ENCODE measurements around the gene HOXC5.

Gene HOXC5

DNA sequence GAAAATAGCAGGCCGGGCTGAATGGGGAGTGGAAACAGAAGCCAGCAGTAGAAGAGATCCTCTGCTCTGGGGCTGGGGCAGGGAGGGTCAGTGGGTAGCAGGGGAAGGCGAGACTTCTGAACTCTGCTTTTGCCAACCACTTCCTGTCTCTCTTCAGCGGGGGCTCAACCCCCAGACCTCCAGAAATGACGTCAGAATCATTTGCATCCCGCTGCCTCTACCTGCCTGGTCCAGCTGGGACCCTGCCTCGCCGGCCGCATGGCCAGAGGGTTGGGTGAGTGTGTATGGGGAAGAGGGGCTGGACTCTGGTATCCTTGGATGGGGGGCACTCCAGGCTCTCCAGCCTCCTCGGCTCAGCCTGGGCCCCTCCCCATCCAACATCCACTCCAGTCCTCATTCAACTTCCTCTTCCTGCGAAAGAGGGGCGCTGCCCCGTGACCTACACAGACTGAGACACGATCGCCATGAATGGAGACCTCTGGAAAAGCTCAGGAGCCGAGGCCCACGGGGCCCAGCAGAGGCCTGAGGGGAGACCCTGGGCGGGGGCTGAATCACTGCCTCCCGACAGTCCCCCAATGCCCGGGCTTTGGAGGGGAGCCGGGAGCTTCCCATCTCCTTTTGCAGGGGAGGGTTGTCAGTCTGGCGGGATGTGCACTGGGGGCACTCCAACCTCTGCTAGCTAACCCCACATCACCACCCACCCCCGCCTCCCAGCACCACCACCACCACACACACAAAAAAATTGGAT is 20.3 kb downstream of the HOXC5 start:
- TF ChIP-seq, protein P1, sequence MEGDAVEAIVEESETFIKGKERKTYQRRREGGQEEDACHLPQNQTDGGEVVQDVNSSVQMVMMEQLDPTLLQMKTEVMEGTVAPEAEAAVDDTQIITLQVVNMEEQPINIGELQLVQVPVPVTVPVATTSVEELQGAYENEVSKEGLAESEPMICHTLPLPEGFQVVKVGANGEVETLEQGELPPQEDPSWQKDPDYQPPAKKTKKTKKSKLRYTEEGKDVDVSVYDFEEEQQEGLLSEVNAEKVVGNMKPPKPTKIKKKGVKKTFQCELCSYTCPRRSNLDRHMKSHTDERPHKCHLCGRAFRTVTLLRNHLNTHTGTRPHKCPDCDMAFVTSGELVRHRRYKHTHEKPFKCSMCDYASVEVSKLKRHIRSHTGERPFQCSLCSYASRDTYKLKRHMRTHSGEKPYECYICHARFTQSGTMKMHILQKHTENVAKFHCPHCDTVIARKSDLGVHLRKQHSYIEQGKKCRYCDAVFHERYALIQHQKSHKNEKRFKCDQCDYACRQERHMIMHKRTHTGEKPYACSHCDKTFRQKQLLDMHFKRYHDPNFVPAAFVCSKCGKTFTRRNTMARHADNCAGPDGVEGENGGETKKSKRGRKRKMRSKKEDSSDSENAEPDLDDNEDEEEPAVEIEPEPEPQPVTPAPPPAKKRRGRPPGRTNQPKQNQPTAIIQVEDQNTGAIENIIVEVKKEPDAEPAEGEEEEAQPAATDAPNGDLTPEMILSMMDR (conservative IDR thresholded peaks at IDR 0.05; ENCODE audit: low read depth) = no peak
- no peak for DNase-seq (ENCODE audit: low spot score)
- H3K27ac ChIP-seq = no peak overlapping the region
- CTCF ChIA-PET = interaction anchor here (0.8 kb wide), 1 partner anchor 47 kb away, joined by 4 read pairs; no protein-coding TSS in a partner anchor
- POLR2A ChIA-PET (ENCODE audit: low non-redundant PET) = no interaction called here

- CTCF ChIA-PET = interaction anchor here (0.6 kb wide), 4 partner anchors 11 to 1088 kb away, joined by 3 to 4 read pairs (median 3); partner anchors contain the start of gene HOXC10
- TF ChIP-seq, protein P1 (conservative IDR thresholded peaks at IDR 0.05; ENCODE audit: low read depth) = no peak
- H3K27ac ChIP-seq = no peak within 1 kb of the TSS
- DNase-seq (ENCODE audit: low spot score) = no peak
- POLR2A ChIA-PET (ENCODE audit: low non-redundant PET) = no interaction called here
Measured at GRCh38 chr12:54053751-54054741, 21.2 kb downstream of the HOXC5 start, which contains the start of gene HOXC4. Gene HOXC4, plus strand, starts transcription at chr12:54053835. Its CDS starts 88 bp downstream, at chr12:54053923.

GRCh38 chr12:54054742-54055194 is 21.9 kb downstream of the HOXC5 start:
- DNase-seq (ENCODE audit: low spot score) = no peak
- H3K27ac ChIP-seq = no peak overlapping the region
- CTCF ChIA-PET = interaction anchor here (0.6 kb wide), 2 partner anchors 11 to 196 kb away, joined by 3 to 4 read pairs; no protein-coding TSS in a partner anchor
- POLR2A ChIA-PET (ENCODE audit: low non-redundant PET) = no interaction called here
- TF ChIP-seq, protein P1 (conservative IDR thresholded peaks at IDR 0.05; ENCODE audit: low read depth) = no peak

GRCh38 chr12:54055552-54055951 is 22.7 kb downstream of the HOXC5 start:
- ChIA-PET CTCF (no interaction called here), POLR2A (ENCODE audit: low non-redundant PET) (no interaction called here)
- DNase-seq (ENCODE audit: low spot score) = no peak
- TF ChIP-seq, protein P1 (conservative IDR thresholded peaks at IDR 0.05; ENCODE audit: low read depth) = no peak
- no peak overlapping the region for H3K27ac ChIP-seq

GRCh38 chr12:54056110-54056509 is 23.3 kb downstream of the HOXC5 start:
- no peak overlapping the region for H3K27ac ChIP-seq
- POLR2A ChIA-PET (ENCODE audit: low non-redundant PET) = no interaction called here
- CTCF ChIA-PET = no interaction called here
- DNase-seq (ENCODE audit: low spot score) = no peak
- TF ChIP-seq, protein P1 (conservative IDR thresholded peaks at IDR 0.05; ENCODE audit: low read depth) = no peak

DNA sequence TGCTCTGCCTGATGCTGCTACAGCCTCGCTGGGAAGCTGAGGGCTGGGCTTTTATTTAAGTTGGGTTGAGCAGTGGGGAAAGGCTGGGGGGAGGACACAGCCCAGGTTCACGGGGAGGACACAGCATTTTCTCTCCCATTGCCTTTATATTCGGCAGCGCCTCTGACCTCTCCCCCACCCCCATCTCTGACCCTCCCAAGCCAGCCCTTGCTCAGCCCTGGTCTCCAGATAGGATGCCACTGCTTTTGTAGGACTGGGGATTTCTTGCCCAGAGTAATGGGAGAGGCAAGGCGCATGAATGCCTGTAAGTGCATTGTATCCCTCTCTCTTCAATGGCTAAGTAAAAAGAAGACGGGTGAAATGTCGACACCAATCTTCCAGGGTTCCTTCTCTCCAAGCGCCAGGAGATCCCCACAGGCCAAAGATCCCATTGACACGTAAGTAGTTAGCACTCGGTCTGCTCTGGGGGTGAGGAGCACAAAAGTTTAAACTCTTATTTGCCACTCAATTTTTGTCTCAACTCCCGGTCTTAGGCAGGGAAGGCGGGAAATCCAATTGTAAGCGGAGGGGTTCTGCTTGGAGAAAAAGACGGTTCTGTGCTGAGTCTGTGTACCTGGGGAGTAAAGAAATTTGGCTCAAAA is 25.4 kb downstream of the HOXC5 start:
- ChIA-PET POLR2A (ENCODE audit: low non-redundant PET) (no interaction called here), CTCF (interaction anchor here (0.6 kb wide), 1 partner anchor 112 kb away, joined by 3 read pairs; no protein-coding TSS in a partner anchor)
- no peak overlapping the region for H3K27ac ChIP-seq
- no peak for DNase-seq (ENCODE audit: low spot score)
- TF ChIP-seq, protein P1 (conservative IDR thresholded peaks at IDR 0.05; ENCODE audit: low read depth) = no peak
